ENCODE results near the gene CALML4. TPM values are rescaled to one million over a fixed set of nuclear protein-coding genes. Genes with fewer than 3 reads are reported as not detected.
"Not testable (repeated sequence)": the region's sequence is repeated elsewhere in the genome, so short reads cannot be mapped to it uniquely, and the experiment has no call there.

CALML4 gene
- total RNA-seq, 1 experiment from 2014 or later: 12.6 TPM

GRCh38 chr15:68175526-68175925, 29.6 kb downstream of the CALML4 start:
- Histone ChIP-seq H3K9me2 (ENCODE audit: insufficient read depth) (no peaks in the 10 kb centered on the region), H3K4me1 (replicated peaks; ENCODE audit: insufficient read depth) (no peaks in the 10 kb centered on the region), H3F3A (ENCODE audit: insufficient read depth, low read depth) (no peaks in the 10 kb centered on the region), H3K27ac (no peak overlapping the region), H3K9me3 (ENCODE audit: insufficient read depth, low read depth) (no peaks in the 10 kb centered on the region), H3K27me3 (ENCODE audit: insufficient read depth, low read depth) (no peaks in the 10 kb centered on the region), H3K4me2 (no peak overlapping the region), H2AFZ (no peak overlapping the region), H3K4me3 (no peak overlapping the region), H3K36me3 (ENCODE audit: low read depth) (0 out of 2 replicates have a peak, but pooled peaks cover 4% of the 10 kb centered on the region), H3K79me2 (ENCODE audit: low read depth) (no peaks in the 10 kb centered on the region), H4K20me1 (ENCODE audit: insufficient read depth) (no peaks in the 10 kb centered on the region)
- TF ChIP-seq, protein P1, sequence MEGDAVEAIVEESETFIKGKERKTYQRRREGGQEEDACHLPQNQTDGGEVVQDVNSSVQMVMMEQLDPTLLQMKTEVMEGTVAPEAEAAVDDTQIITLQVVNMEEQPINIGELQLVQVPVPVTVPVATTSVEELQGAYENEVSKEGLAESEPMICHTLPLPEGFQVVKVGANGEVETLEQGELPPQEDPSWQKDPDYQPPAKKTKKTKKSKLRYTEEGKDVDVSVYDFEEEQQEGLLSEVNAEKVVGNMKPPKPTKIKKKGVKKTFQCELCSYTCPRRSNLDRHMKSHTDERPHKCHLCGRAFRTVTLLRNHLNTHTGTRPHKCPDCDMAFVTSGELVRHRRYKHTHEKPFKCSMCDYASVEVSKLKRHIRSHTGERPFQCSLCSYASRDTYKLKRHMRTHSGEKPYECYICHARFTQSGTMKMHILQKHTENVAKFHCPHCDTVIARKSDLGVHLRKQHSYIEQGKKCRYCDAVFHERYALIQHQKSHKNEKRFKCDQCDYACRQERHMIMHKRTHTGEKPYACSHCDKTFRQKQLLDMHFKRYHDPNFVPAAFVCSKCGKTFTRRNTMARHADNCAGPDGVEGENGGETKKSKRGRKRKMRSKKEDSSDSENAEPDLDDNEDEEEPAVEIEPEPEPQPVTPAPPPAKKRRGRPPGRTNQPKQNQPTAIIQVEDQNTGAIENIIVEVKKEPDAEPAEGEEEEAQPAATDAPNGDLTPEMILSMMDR (conservative IDR thresholded peaks at IDR 0.05): no peak
- no peak for TF ChIP-seq EZH2 (IDR thresholded peaks at IDR 0.05; ENCODE audit: low read depth)
- DNase-seq: no peak
- POLR2A ChIA-PET (ENCODE audit: unreplicated experiment): interaction anchor here (0.6 kb wide), 1 partner anchor 1033 kb away, joined by 3 read pairs; no protein-coding TSS in a partner anchor
- CTCF ChIA-PET: no interaction called here
- no TSS peak for BruUV-seq (replicated peaks)
- intact Hi-C loops (cut with micrococcal nuclease; ENCODE audit: unreplicated experiment): no loop called here

GRCh38 chr15:68173119-68173518, 32.0 kb downstream of the CALML4 start:
- Histone ChIP-seq H3K27me3 (ENCODE audit: insufficient read depth, low read depth) (no peaks in the 10 kb centered on the region), H3K4me3 (no peak overlapping the region), H4K20me1 (ENCODE audit: insufficient read depth) (no peaks in the 10 kb centered on the region), H3K36me3 (ENCODE audit: low read depth) (0 out of 2 replicates have a peak, but pooled peaks cover 4% of the 10 kb centered on the region), H3K4me1 (replicated peaks; ENCODE audit: insufficient read depth) (no peaks in the 10 kb centered on the region), H3K9me2 (ENCODE audit: insufficient read depth) (no peaks in the 10 kb centered on the region), H3K4me2 (no peak overlapping the region), H3K9me3 (ENCODE audit: insufficient read depth, low read depth) (no peaks in the 10 kb centered on the region), H3K27ac (no peak overlapping the region), H3K79me2 (ENCODE audit: low read depth) (no peaks in the 10 kb centered on the region), H2AFZ (no peak overlapping the region), H3F3A (ENCODE audit: insufficient read depth, low read depth) (no peaks in the 10 kb centered on the region)
- BruUV-seq (replicated peaks): no TSS peak
- CTCF ChIA-PET: no interaction called here
- TF ChIP-seq EZH2 (IDR thresholded peaks at IDR 0.05; ENCODE audit: low read depth): no peak
- TF ChIP-seq, protein P1 (conservative IDR thresholded peaks at IDR 0.05): no peak
- intact Hi-C loops (cut with micrococcal nuclease; ENCODE audit: unreplicated experiment): no loop called here
- POLR2A ChIA-PET (ENCODE audit: unreplicated experiment): no interaction called here
- DNase-seq: no peak

DNA sequence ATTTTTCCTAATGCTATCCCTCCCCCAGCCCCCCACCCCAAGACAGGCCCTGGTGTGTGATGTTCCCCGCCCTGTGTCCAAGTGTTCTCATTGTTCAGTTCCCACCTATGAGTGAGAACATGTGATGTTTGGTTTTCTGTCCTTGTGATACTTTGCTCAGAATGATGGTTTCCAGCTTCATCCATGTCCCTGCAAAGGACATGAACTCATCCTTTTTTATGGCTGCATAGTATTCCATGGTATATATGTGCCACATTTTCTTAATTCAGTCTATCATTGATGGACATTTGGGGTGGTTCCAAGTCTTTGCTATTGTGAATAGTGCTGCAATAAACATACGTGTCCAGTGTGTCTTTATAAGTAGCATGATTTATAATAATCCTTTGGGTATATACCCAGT, 33.1 kb downstream of the CALML4 start:
- H3K4me3 ChIP-seq; DNase-seq; H3K27me3 ChIP-seq (ENCODE audit: insufficient read depth, low read depth); H3K4me1 ChIP-seq (replicated peaks; ENCODE audit: insufficient read depth); H4K20me1 ChIP-seq (ENCODE audit: insufficient read depth); intact Hi-C loops (cut with micrococcal nuclease; ENCODE audit: unreplicated experiment); H3K79me2 ChIP-seq (ENCODE audit: low read depth); H3K36me3 ChIP-seq (ENCODE audit: low read depth); H3K4me2 ChIP-seq; H2AFZ ChIP-seq; CTCF ChIA-PET; H3K27ac ChIP-seq; H3K9me3 ChIP-seq (ENCODE audit: insufficient read depth, low read depth); H3K9me2 ChIP-seq (ENCODE audit: insufficient read depth); H3F3A ChIP-seq (ENCODE audit: insufficient read depth, low read depth); BruUV-seq (replicated peaks); POLR2A ChIA-PET (ENCODE audit: unreplicated experiment): not testable (repeated sequence)

DNA sequence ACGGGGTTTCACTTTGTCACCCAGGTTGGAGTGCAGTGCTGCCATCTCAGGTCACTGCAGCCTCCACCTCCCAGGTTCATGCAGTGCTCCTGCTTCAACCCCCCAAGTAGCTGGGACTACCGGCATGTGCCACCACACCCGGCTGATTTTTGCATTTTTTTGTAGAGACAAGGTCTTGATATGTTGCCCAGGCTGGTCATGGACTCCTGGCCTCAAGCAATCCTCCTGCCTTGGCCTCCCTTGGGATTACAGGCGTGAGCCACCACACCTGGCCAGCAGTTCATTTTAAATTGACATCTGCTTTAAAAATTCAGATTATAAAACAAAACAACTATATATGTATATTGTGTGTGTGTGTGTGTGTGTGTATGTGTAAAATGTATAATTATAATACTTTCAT, 38.3 kb downstream of the CALML4 start:
- no TSS peak for BruUV-seq (replicated peaks)
- Histone ChIP-seq H3K9me2 (ENCODE audit: insufficient read depth) (no peaks in the 10 kb centered on the region), H3F3A (ENCODE audit: insufficient read depth, low read depth) (no peaks in the 10 kb centered on the region), H2AFZ (no peak overlapping the region), H3K79me2 (ENCODE audit: low read depth) (no peaks in the 10 kb centered on the region), H4K20me1 (ENCODE audit: insufficient read depth) (no peaks in the 10 kb centered on the region), H3K36me3 (ENCODE audit: low read depth) (no peaks in the 10 kb centered on the region), H3K4me2 (no peak overlapping the region), H3K9me3 (ENCODE audit: insufficient read depth, low read depth) (no peaks in the 10 kb centered on the region), H3K27ac (no peak overlapping the region), H3K4me3 (no peak overlapping the region), H3K27me3 (ENCODE audit: insufficient read depth, low read depth) (no peaks in the 10 kb centered on the region), H3K4me1 (replicated peaks; ENCODE audit: insufficient read depth) (no peaks in the 10 kb centered on the region)
- TF ChIP-seq, protein P1 (conservative IDR thresholded peaks at IDR 0.05): no peak
- no peak for TF ChIP-seq EZH2 (IDR thresholded peaks at IDR 0.05; ENCODE audit: low read depth)
- ChIA-PET CTCF (no interaction called here), POLR2A (ENCODE audit: unreplicated experiment) (no interaction called here)
- intact Hi-C loops (cut with micrococcal nuclease; ENCODE audit: unreplicated experiment): no loop called here
- DNase-seq: no peak
